SK-N-SH (cell line): ENCODE data around the gene EPX. TPM values are rescaled to one million over a fixed set of nuclear protein-coding genes. Genes with fewer than 3 reads are reported as not detected.

Source experiments
- CTCF ChIA-PET: fragments of 300-600, 350-600 bp; formaldehyde crosslinking; extraction: SDS; loops from one replicate; lab custom pipeline; 2021; lab: Yijun Ruan, JAX
- POLR2A ChIA-PET: fragments of 350-600 bp; sonication (Branson Sonifier 250); formaldehyde crosslinking; extraction: SDS; loops from one replicate; lab custom pipeline; 2020; ENCODE audit warnings: antibody characterized with exemption, inconsistent platforms; lab: Yijun Ruan, JAX
- DNase-seq: peaks from one replicate; pipeline ENCODE4 v3.0.0; 2012
- H2AFZ ChIP-seq: fragments of 200-600 bp; sonication (generic); 2 replicates; pipeline ENCODE4 v1.8.1; 2016; ENCODE audit warnings: antibody characterized with exemption, mild to moderate bottlenecking, low read depth
- H3F3A ChIP-seq: fragments of 200-600 bp; sonication (generic); replicated peaks from 2 replicates; pipeline ENCODE3; 2016; ENCODE audit warnings: antibody characterized with exemption, mild to moderate bottlenecking; ENCODE audit not compliant: insufficient read depth
- H3K27ac ChIP-seq, 2 experiments: fragments of 200-500 bp in 1 of 2; fragments of 200-600 bp in 1 of 2; sonication (Bioruptor generic) in 1 of 2; sonication (generic), shearing (Covaris generic) in 1 of 2; 2 replicates each; pipeline versions ENCODE4 v1.5.1 to v1.6.1; 2014 to 2016; ENCODE audit warnings: low read depth in 2 of 2, inconsistent platforms in 1 of 2, low read length in 1 of 2, mild to moderate bottlenecking in 1 of 2, mixed read lengths in 1 of 2
- H3K27me3 ChIP-seq: fragments of 200-600 bp; sonication (generic), shearing (Covaris generic); 2 replicates; pipeline ENCODE4 v1.6.1; 2016; ENCODE audit warnings: mixed run types; ENCODE audit not compliant: insufficient read depth
- H3K36me3 ChIP-seq, 2 experiments: fragments of 200-500 bp in 1 of 2; fragments of 200-600 bp in 1 of 2; sonication (Bioruptor generic) in 1 of 2; sonication (generic) in 1 of 2; replicated peaks in 1 of 2; 2 replicates each; pipeline versions ENCODE3 to v1.5.1; 2014 to 2016; ENCODE audit warnings: low read length in 1 of 2, mild to moderate bottlenecking in 1 of 2; ENCODE audit not compliant: insufficient read depth in 2 of 2, control insufficient read depth in 1 of 2
- H3K4me1 ChIP-seq, 2 experiments: fragments of 200-500 bp in 1 of 2; fragments of 200-600 bp in 1 of 2; sonication (Bioruptor generic) in 1 of 2; sonication (generic), shearing (Covaris generic) in 1 of 2; 2 replicates each; pipeline versions ENCODE4 v1.5.1 to v1.6.1; 2014 to 2016; ENCODE audit warnings: low read depth in 1 of 2, low read length in 1 of 2, mixed run types in 1 of 2; ENCODE audit not compliant: insufficient read depth in 2 of 2, control insufficient read depth in 1 of 2
- H3K4me2 ChIP-seq: fragments of 200-600 bp; sonication (generic), shearing (Covaris generic); 2 replicates; pipeline ENCODE4 v1.6.1; 2017; ENCODE audit warnings: mixed run types
- H3K4me3 ChIP-seq, 2 experiments: fragments of 200-500 bp in 1 of 2; fragments of 200-600 bp in 1 of 2; sonication (Bioruptor generic) in 1 of 2; sonication (generic), shearing (Covaris generic) in 1 of 2; 2 replicates each; pipeline versions ENCODE4 v1.5.1 to v1.8.1; 2014 to 2016; ENCODE audit warnings: low read depth in 2 of 2, inconsistent platforms in 1 of 2, low read length in 1 of 2, mild to moderate bottlenecking in 1 of 2, mixed read lengths in 1 of 2, moderate library complexity in 1 of 2
- H3K79me2 ChIP-seq: fragments of 200-600 bp; sonication (generic); 2 replicates; pipeline ENCODE4 v1.8.1; 2017; ENCODE audit warnings: mild to moderate bottlenecking; ENCODE audit not compliant: insufficient read depth
- H3K9ac ChIP-seq: fragments of 200-600 bp; sonication (generic); 2 replicates; pipeline ENCODE4 v1.6.1; 2017; ENCODE audit warnings: mixed run types
- H3K9me2 ChIP-seq: fragments of 200-600 bp; sonication (generic); 2 replicates; pipeline ENCODE4 v1.6.1; 2017; ENCODE audit warnings: mixed run types
- H3K9me3 ChIP-seq: fragments of 200-600 bp; sonication (generic); 2 replicates; pipeline ENCODE4 v1.6.1; 2017; ENCODE audit warnings: mixed run types, mild to moderate bottlenecking, moderate library complexity
- H4K20me1 ChIP-seq: fragments of 200-600 bp; sonication (generic); 2 replicates; pipeline ENCODE4 v1.6.1; 2017; ENCODE audit warnings: mild to moderate bottlenecking, mixed run types; ENCODE audit not compliant: insufficient read depth
- ELF1 ChIP-seq: IDR thresholded peaks from 2 replicates; pipeline ENCODE4 v1.4.0; 2012
- EZH2phosphoT487 ChIP-seq: fragments of 200-600 bp; sonication (generic); IDR thresholded peaks from 2 replicates; pipeline ENCODE4 v1.6.1; 2017; ENCODE audit warnings: low read depth, mixed run types, mild to moderate bottlenecking, antibody characterized with exemption, moderate library complexity, borderline replicate concordance
- FOXJ3 ChIP-seq: sonication (generic); formaldehyde crosslinking; IDR thresholded peaks from 2 replicates; pipeline ENCODE4 v1.5.1; 2020; ENCODE audit warnings: mild to moderate bottlenecking, missing genetic modification reagents
- FOXM1 ChIP-seq: IDR thresholded peaks from 2 replicates; pipeline ENCODE4 v1.4.0; 2012; ENCODE audit warnings: low read depth, mild to moderate bottlenecking
- GATA2 ChIP-seq: sonication (generic); formaldehyde crosslinking; IDR thresholded peaks from 2 replicates; pipeline ENCODE4 v1.5.0; 2020; ENCODE audit warnings: mild to moderate bottlenecking, missing genetic modification reagents
- JUND ChIP-seq: IDR thresholded peaks from 2 replicates; pipeline ENCODE4 v1.4.0; 2012
- MXI1 ChIP-seq: IDR thresholded peaks from 2 replicates; pipeline ENCODE4 v1.6.1; 2012; ENCODE audit warnings: mild to moderate bottlenecking, low read depth, low read length, improper control_type of control experiment
- NRF1 ChIP-seq: IDR thresholded peaks from 2 replicates; pipeline ENCODE4 v1.6.1; 2012; ENCODE audit warnings: low read depth, mild to moderate bottlenecking, low read length
- POLR2AphosphoS5 ChIP-seq: IDR thresholded peaks from 2 replicates; pipeline ENCODE4 v1.6.1; 2012; ENCODE audit warnings: low read depth, low read length
- RXRA ChIP-seq: IDR thresholded peaks from 2 replicates; pipeline ENCODE4 v1.4.0; 2012; ENCODE audit warnings: low read depth, mild to moderate bottlenecking, borderline replicate concordance
- SMC3 ChIP-seq: IDR thresholded peaks from 2 replicates; pipeline ENCODE4 v1.6.1; 2012; ENCODE audit warnings: low read depth, low read length, improper control_type of control experiment
- TCF12 ChIP-seq: IDR thresholded peaks from 2 replicates; pipeline ENCODE4 v1.4.0; 2012
- TEAD4 ChIP-seq: IDR thresholded peaks from 2 replicates; pipeline ENCODE4 v1.4.0; 2012; ENCODE audit warnings: mild to moderate bottlenecking, borderline replicate concordance; ENCODE audit not compliant: insufficient read depth
- YY1 ChIP-seq: IDR thresholded peaks from 2 replicates; pipeline ENCODE4 v1.4.0; 2012; ENCODE audit warnings: low read depth, mild to moderate bottlenecking
- WGBS: methylation state at CpG from one replicate; pipeline ENCODE4 v1.1.6; 2017; ENCODE audit warnings: low lambda C conversion rate; 5-methylcytosine and 5-hydroxymethylcytosine counted together
- polyA plus RNA-seq, 3 experiments: library from polyadenylated mRNA; depleted of rRNA; stranded (reverse); fragments of >200 nt; gene quantifications; 2 replicates each; pipeline ENCODE4 v1.2.3, GENCODE V29; 2012
- TF ChIP-seq, protein P1 (sequence below): IDR thresholded peaks from 2 replicates; pipeline ENCODE4 v1.4.0; 2012; ENCODE audit warnings: low read depth, borderline replicate concordance
- TF ChIP-seq, protein P2 (sequence below): IDR thresholded peaks from 2 replicates; pipeline ENCODE4 v1.4.0; 2012; ENCODE audit warnings: low read depth, borderline replicate concordance
- TF ChIP-seq, protein P3 (sequence below): IDR thresholded peaks from 2 replicates; pipeline ENCODE4; 2012

EPX gene
- polyA plus RNA-seq, 1 of the 3 experiments (the other 2 are of a cell fraction) = 0.02 TPM

DNA sequence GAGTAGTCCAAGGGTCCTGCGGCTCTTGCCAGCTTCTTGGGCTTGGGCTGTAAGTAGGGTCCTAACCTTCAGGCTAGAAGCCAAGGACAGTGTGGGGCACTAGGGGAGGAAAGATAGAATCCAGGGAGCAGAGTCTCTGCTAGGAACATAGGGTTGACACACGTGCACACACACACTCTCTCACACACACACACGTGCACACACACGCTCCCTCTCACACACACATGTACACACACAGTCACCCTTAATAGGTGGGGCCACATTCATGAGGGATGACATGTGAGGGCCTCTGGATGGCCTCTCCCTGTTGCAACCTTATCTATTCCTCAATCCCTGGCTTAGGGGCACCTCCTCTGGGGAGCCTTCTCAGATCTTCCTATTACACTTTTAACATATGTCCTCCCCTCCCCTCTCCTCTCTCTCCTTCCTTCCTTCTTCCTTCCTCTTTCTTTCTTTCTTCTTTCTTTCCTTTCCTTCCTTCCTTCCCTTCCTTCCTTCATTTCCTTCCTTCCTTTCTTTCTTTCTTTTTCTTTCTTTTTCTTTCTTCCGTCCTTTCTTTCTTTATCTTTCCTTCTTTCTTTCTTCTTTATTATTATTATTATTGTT lies 3.1 kb downstream of the EPX start (continued):
- TF ChIP-seq, protein P1, sequence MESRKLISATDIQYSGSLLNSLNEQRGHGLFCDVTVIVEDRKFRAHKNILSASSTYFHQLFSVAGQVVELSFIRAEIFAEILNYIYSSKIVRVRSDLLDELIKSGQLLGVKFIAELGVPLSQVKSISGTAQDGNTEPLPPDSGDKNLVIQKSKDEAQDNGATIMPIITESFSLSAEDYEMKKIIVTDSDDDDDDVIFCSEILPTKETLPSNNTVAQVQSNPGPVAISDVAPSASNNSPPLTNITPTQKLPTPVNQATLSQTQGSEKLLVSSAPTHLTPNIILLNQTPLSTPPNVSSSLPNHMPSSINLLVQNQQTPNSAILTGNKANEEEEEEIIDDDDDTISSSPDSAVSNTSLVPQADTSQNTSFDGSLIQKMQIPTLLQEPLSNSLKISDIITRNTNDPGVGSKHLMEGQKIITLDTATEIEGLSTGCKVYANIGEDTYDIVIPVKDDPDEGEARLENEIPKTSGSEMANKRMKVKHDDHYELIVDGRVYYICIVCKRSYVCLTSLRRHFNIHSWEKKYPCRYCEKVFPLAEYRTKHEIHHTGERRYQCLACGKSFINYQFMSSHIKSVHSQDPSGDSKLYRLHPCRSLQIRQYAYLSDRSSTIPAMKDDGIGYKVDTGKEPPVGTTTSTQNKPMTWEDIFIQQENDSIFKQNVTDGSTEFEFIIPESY = no peak
- no peak for TF ChIP-seq TCF12
- no peak for TF ChIP-seq FOXM1
- TF ChIP-seq SMC3 = no peak
- no peak for TF ChIP-seq EZH2phosphoT487
- TF ChIP-seq, protein P2, sequence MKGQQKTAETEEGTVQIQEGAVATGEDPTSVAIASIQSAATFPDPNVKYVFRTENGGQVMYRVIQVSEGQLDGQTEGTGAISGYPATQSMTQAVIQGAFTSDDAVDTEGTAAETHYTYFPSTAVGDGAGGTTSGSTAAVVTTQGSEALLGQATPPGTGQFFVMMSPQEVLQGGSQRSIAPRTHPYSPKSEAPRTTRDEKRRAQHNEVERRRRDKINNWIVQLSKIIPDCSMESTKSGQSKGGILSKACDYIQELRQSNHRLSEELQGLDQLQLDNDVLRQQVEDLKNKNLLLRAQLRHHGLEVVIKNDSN = no peak
- no peak for TF ChIP-seq FOXJ3 (CRISPR knock-in tag)
- TF ChIP-seq, protein P3, sequence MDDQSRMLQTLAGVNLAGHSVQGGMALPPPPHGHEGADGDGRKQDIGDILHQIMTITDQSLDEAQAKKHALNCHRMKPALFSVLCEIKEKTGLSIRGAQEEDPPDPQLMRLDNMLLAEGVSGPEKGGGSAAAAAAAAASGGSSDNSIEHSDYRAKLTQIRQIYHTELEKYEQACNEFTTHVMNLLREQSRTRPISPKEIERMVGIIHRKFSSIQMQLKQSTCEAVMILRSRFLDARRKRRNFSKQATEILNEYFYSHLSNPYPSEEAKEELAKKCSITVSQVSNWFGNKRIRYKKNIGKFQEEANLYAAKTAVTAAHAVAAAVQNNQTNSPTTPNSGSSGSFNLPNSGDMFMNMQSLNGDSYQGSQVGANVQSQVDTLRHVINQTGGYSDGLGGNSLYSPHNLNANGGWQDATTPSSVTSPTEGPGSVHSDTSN = no peak
- TF ChIP-seq YY1 = no peak
- TF ChIP-seq NRF1 = no peak

DNA sequence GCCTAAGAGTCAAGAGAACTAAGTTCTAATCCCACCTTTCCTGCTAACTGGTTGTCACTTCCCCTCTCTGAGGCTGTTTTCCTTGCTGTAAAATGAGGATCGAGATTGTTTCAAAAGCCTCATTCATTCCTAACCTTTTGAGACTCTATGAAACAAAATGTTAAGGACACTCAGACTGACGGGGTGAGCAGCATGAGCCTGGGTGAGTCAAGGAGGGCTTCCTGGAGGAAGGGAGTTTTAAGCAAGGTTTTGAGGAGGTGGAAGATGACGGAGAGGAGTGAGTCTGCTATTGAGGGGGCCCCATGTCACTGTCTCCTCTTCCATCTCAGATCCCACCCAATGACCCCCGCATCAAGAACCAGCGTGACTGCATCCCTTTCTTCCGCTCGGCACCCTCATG lies 4.1 kb downstream of the EPX start:
- H3K4me2 ChIP-seq = no peak overlapping the region
- peaks cover 50% of the 10 kb centered on the region for H3K27me3 ChIP-seq
- H3K4me1 ChIP-seq = peaks cover 0 to 4% of the 10 kb centered on the region in 2 experiments; a peak in 1 of 4 replicates
- WGBS = 46% methylated on average over 7 of the region's 7 CpGs
- TF ChIP-seq ELF1 (no peak), GATA2 (CRISPR knock-in tag) (no peak), TEAD4 (no peak), FOXM1 (no peak), POLR2AphosphoS5 (no peak), TCF12 (no peak), MXI1 (no peak), FOXJ3 (CRISPR knock-in tag) (no peak), JUND (no peak), YY1 (no peak), RXRA (no peak)
- TF ChIP-seq, protein P3 = no peak
- H3K36me3 ChIP-seq = no peaks in the 10 kb centered on the region
- no peak overlapping the region for H3K27ac ChIP-seq
- CTCF ChIA-PET = interaction anchor here (0.5 to 1.5 kb wide), 2 partner anchors 42 to 194 kb away, joined by 3 to 4 read pairs; partner anchors contain the start of gene LPO
- no peaks in the 10 kb centered on the region for H3K9me2 ChIP-seq
- no peak overlapping the region for H3K9ac ChIP-seq
- H3K4me3 ChIP-seq = no peak overlapping the region
- H2AFZ ChIP-seq = no peak overlapping the region
- POLR2A ChIA-PET = no interaction called here
- H3F3A ChIP-seq = no peaks in the 10 kb centered on the region
- no peaks in the 10 kb centered on the region for H4K20me1 ChIP-seq
- no peak for DNase-seq
- H3K79me2 ChIP-seq = no peaks in the 10 kb centered on the region
- H3K9me3 ChIP-seq = no peaks in the 10 kb centered on the region
